ENCODE measurements around the gene RAB10. TPM values are rescaled to one million over a fixed set of nuclear protein-coding genes. Genes with fewer than 3 reads are reported as not detected.

RAB10 gene
- total and polyA plus RNA-seq, 2 of the 4 experiments (the other 2 are of a cell fraction), result 30.1 to 77.1 TPM

- dilution Hi-C loops (cut with HindIII; ENCODE audit: low sequenced_read_pairs, unreplicated experiment), result no loop called here
- Histone ChIP-seq H2BK15ac (ENCODE audit: low read depth, low read length) (no peak overlapping the region), H2AK9ac (replicated peaks; ENCODE audit: low read depth, low read length, poor library complexity) (no peak overlapping the region), H2BK20ac (ENCODE audit: low read depth, low read length) (no peak overlapping the region), H4K91ac (ENCODE audit: insufficient read depth, low read depth, low read length) (no peak overlapping the region), H2AFZ (replicated peaks; ENCODE audit: low read length, poor library complexity) (no peak overlapping the region), H3K27me3 (ENCODE audit: control insufficient read depth, insufficient read depth, low read length) (peaks cover 4% of the 10 kb centered on the region; the same call in 1 of the 2 replicates), H3K23ac (ENCODE audit: low read depth, low read length) (no peak overlapping the region), H4K8ac (ENCODE audit: low read depth in 2 of 2, low read length in 2 of 2) (no peak overlapping the region), H3K9me3 (ENCODE audit: control insufficient read depth, insufficient read depth, low read length) (no peaks in the 10 kb centered on the region), H3K4me3 (ENCODE audit: insufficient read depth, low read depth, low read length) (no peak overlapping the region), H3K56ac (ENCODE audit: extremely low read depth, insufficient read depth, low read length) (no peak overlapping the region), H4K20me1 (ENCODE audit: insufficient read depth, low read length) (no peaks in the 10 kb centered on the region), H3K4me1 (ENCODE audit: control insufficient read depth, insufficient read depth, low read length) (no peaks in the 10 kb centered on the region), H3K79me1 (ENCODE audit: low read depth in 1 of 2, low read length in 2 of 2) (no peaks in the 10 kb centered on the region), H3K9me1 (ENCODE audit: insufficient read depth, low read length) (no peaks in the 10 kb centered on the region), H3K14ac (replicated peaks; ENCODE audit: low read depth, low read length) (no peak overlapping the region), H2BK120ac (ENCODE audit: low read depth, low read length) (no peak overlapping the region), H2AK5ac (ENCODE audit: low read depth, low read length) (no peak overlapping the region), H3K27ac (ENCODE audit: insufficient read depth, low read length) (no peak overlapping the region), H2BK5ac (ENCODE audit: low read depth, low read length, poor library complexity, severe bottlenecking) (no peak overlapping the region), H3K4ac (ENCODE audit: low read depth, low read length) (no peak overlapping the region), H3K4me2 (ENCODE audit: low read depth, low read length) (no peak overlapping the region), H3K18ac (ENCODE audit: low read depth, low read length) (no peak overlapping the region), H4K5ac (ENCODE audit: low read depth, low read length) (no peak overlapping the region), H3K9ac (ENCODE audit: low read depth, low read length) (no peak overlapping the region), H3K36me3 (ENCODE audit: control insufficient read depth, insufficient read depth, low read length) (no peaks in the 10 kb centered on the region)
- intact Hi-C loops (cut with micrococcal nuclease), result no loop called here
- BruUV-seq (replicated peaks), result no TSS peak
- in situ Hi-C loops (cut with MboI; ENCODE audit: low sequenced_read_pairs), result no loop called here
- CTCF ChIA-PET, result no interaction called here
- no peak for ATAC-seq (ENCODE audit: low read depth)
- no peak for TF ChIP-seq POLR2A (IDR thresholded peaks at IDR 0.05; ENCODE audit: low read depth, low read length)
- TF ChIP-seq RFX5 (IDR thresholded peaks at IDR 0.05; ENCODE audit: low read depth, low read length), result no peak
- no peak for TF ChIP-seq MXI1 (IDR thresholded peaks at IDR 0.05; ENCODE audit: borderline replicate concordance, low read depth, low read length)
- no peak for TF ChIP-seq USF2 (IDR thresholded peaks at IDR 0.05; ENCODE audit: low read depth, low read length)
- TF ChIP-seq MAFK (IDR thresholded peaks at IDR 0.05; ENCODE audit: low read depth, low read length), result no peak
- peak; percentile 61 for TF ChIP-seq CEBPB (IDR thresholded peaks at IDR 0.05; ENCODE audit: low read depth, low read length)
- TF ChIP-seq MAZ (IDR thresholded peaks at IDR 0.05; ENCODE audit: borderline replicate concordance, low read depth, low read length), result no peak
- TF ChIP-seq SMC3 (IDR thresholded peaks at IDR 0.05; ENCODE audit: low read depth, low read length), result no peak
- no CpG with 5 or more reads among the region's 5 CpGs for WGBS, 2 experiments (ENCODE audit: extremely low coverage in 2 of 2, insufficient read length in 1 of 2)
- POLR2A ChIA-PET (ENCODE audit: unreplicated experiment), result no interaction called here
- DNase-seq, result no peak
Observed at GRCh38 chr2:26157580-26157979, 123.7 kb downstream of the RAB10 start.
